Adrenal gland (tissue), 12 donors: Measurements from ENCODE around the gene TMEM101. TPM values are rescaled to one million over a fixed set of nuclear protein-coding genes. Genes with fewer than 3 reads are reported as not detected.
A peak's percentile ranks its signal among the peaks of the same experiment; 100 is the strongest.

Source experiments
- DNase-seq, 7 donors: peaks; one replicate each; pipeline ENCODE4 v3.0.0-alpha.2; 2019 to 2020
- H3K27ac ChIP-seq, 5 donors: fragments of 200-600 bp; sonication (generic) in 4 of 5; 1 replicate in 3 of 5; 2 replicates in 2 of 5; pipeline versions ENCODE4 v1.5.1 to v1.8.0; 2016 to 2020; ENCODE audit warnings: mild to moderate bottlenecking in 1 of 5
- H3K27me3 ChIP-seq: fragments of 200-600 bp; 2 replicates; pipeline ENCODE4 v1.8.0; 2021
- H3K36me3 ChIP-seq, 2 donors: fragments of 200-600 bp; replicated peaks in 1 of 2; 1 replicate in 1 of 2; 2 replicates in 1 of 2; pipeline versions ENCODE4 v1.5.1 to v1.8.0; 2018 to 2022
- H3K4me1 ChIP-seq, 2 donors: fragments of 200-600 bp; replicated peaks in 1 of 2; 1 replicate in 1 of 2; 2 replicates in 1 of 2; pipeline versions ENCODE4 v1.5.1 to v1.8.0; 2018 to 2021
- H3K4me3 ChIP-seq, 4 donors: fragments of 200-600 bp; sonication (generic) in 3 of 4; one replicate each; pipeline ENCODE4 v1.5.1; 2016 to 2018
- H3K9me3 ChIP-seq, 3 donors: fragments of 200-600 bp; sonication (generic) in 1 of 3; replicated peaks in 1 of 3; 1 replicate in 2 of 3; 2 replicates in 1 of 3; pipeline versions ENCODE4 v1.5.1 to v1.8.0; 2016 to 2021
- POLR2A ChIP-seq, 2 donors: fragments of 450-650 bp; IDR thresholded peaks; one replicate each; pipeline ENCODE4 v1.6.1; 2017; ENCODE audit warnings: antibody characterized with exemption in 2 of 2, mild to moderate bottlenecking in 2 of 2, moderate library complexity in 1 of 2
- WGBS, 4 donors: extraction: QIAGEN DNeasy Blood & Tissue Kit in 2 of 4; methylation state at CpG; one replicate each; pipeline versions ENCODE4 v1.1.5 to v1.1.7; 2013 to 2017; 5-methylcytosine and 5-hydroxymethylcytosine counted together
- intact Hi-C, 2 donors: fragments of 100-400 bp; cut with DNase I; formaldehyde crosslinking; loops; one replicate each; pipeline versions ENCODE4 v1.14.1 to v1.15.0; 2022 to 2023
- polyA plus RNA-seq, 3 donors: library from polyadenylated mRNA; stranded (reverse); fragments of 200-250 nt in 2 of 3; fragments of 350-450 nt in 1 of 3; fragmentation: Illumina TruSeq in 1 of 3; extraction: RNeasy Lipid Tissue Mini Kit (QIAGEN cat#74804) in 1 of 3; gene quantifications; one replicate each; pipeline ENCODE4 v1.2.3, GENCODE V29; 2013 to 2014
- total RNA-seq, 9 donors: library from RNA; depleted of rRNA in 4 of 9; stranded (reverse); fragments of >200 nt in 4 of 9; fragments of 120-200 nt in 1 of 9; fragmentation: NEBNext Ultra II Directional in 1 of 9; extraction: Animal tissue kit (Norgen Biotek cat#: 25700) in 1 of 9; gene quantifications; one replicate each; pipeline versions ENCODE4 v1.1.0 to v1.2.4, GENCODE V29; 2013 to 2023
- TF ChIP-seq, protein P1 (sequence below), 6 experiments: fragments of 450-650 bp in 4 of 6; fragments of 200-600 bp in 2 of 6; sonication (generic) in 1 of 6; IDR thresholded peaks; 1 replicate in 5 of 6; 2 replicates in 1 of 6; pipeline versions ENCODE4 v1.5.1 to v1.8.0; 2016 to 2021; ENCODE audit warnings: antibody characterized with exemption in 6 of 6, mild to moderate bottlenecking in 2 of 6, moderate library complexity in 1 of 6
- donor health status: healthy with polysubstance abuse.
- donor health status: Bipolar disorder and iron deficiency.
- donor health status: DM: yes; HTN: yes; CAD: no.
- donor health status: DM: no; HTN: no; CAD: no.
- donor health status: DM: no; HTN: no; CAD: no.
- donor health status: DM: yes; HTN: yes; CAD: no.

Gene TMEM101
- total and polyA plus RNA-seq, 12 donors, result 12.4 to 52.5 (median 31.6) TPM

DNA sequence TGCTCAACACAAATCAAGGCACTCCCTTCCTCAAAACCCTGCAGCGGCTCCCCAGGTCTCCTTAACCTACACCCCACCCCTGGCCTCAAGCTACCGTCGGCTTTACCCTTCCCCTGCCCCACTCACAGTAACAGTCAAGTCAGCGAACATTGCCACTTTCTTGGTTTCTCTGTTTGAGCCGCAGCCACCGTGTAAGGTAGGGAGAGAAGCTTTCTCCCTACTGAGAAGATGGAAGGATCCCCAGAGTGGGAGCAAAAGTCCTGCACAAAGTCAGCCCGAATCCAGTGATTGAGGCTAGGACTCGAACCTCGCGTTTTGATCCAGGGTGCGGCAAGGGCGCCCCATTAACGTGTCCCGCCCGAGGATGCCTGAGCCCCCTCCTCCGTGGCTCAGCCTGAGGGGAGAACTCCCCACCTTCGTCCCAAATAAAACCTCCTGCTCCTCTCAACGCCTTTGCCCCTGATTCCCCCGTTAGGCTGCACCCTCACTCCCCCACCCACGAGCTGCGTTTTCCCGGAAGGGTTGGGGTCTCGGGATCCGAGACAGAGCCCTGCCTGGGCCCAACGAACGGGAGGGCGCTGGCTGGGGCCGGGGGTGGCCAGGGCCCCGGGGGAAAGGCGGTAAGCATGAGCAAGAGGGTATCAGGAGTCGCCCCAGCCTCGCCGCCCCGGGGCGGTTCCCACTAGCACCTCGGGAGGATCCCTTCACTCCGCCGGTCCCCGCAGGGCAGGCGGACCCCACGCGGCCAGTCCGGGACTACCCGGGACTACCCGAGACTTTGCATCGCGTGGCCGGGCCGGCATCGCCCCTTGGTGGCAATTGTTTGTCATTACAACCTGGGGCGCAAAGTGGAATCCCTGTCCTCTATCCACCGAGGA is 20.3 kb downstream of the TMEM101 start:
- 11 to 21% (median 14%) methylated on average over 22 to 52 of the region's 52 CpGs for WGBS, 4 donors

GRCh38 chr17:43992641-43993040 is 22.1 kb downstream of the TMEM101 start:
- H3K36me3 ChIP-seq, result no peaks in the 10 kb centered on the region
- peaks cover 0 to 6% of the 10 kb centered on the region in 2 donors for H3K4me1 ChIP-seq
- no peak for DNase-seq
- H3K27me3 ChIP-seq, result no peaks in the 10 kb centered on the region
- no peak overlapping the region for H3K27ac ChIP-seq
- TF ChIP-seq, protein P1, sequence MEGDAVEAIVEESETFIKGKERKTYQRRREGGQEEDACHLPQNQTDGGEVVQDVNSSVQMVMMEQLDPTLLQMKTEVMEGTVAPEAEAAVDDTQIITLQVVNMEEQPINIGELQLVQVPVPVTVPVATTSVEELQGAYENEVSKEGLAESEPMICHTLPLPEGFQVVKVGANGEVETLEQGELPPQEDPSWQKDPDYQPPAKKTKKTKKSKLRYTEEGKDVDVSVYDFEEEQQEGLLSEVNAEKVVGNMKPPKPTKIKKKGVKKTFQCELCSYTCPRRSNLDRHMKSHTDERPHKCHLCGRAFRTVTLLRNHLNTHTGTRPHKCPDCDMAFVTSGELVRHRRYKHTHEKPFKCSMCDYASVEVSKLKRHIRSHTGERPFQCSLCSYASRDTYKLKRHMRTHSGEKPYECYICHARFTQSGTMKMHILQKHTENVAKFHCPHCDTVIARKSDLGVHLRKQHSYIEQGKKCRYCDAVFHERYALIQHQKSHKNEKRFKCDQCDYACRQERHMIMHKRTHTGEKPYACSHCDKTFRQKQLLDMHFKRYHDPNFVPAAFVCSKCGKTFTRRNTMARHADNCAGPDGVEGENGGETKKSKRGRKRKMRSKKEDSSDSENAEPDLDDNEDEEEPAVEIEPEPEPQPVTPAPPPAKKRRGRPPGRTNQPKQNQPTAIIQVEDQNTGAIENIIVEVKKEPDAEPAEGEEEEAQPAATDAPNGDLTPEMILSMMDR (IDR thresholded peaks at IDR 0.05), result no peak
- no peak for TF ChIP-seq POLR2A (IDR thresholded peaks at IDR 0.05)
- H3K4me3 ChIP-seq, result no peak overlapping the region
- 92 to 95% (median 93%) methylated on average over 14 of the region's 14 CpGs for WGBS, 4 donors
- H3K9me3 ChIP-seq, result no peaks in the 10 kb centered on the region
- intact Hi-C loops, result loop anchor here in 1 of 2 donors (10.0 kb wide), 1 partner anchor 118 kb away; no protein-coding TSS in a partner anchor

More for the DNA sequence above, 20.3 kb downstream of the TMEM101 start:
- Histone ChIP-seq H3K4me1 (peaks cover 0 to 6% of the 10 kb centered on the region in 2 donors), H3K27me3 (no peaks in the 10 kb centered on the region), H3K36me3 (no peaks in the 10 kb centered on the region), H3K27ac (no peak overlapping the region), H3K9me3 (no peaks in the 10 kb centered on the region), H3K4me3 (peak overlapping the region in 1 of 4 donors; percentile 44)
- TF ChIP-seq POLR2A (IDR thresholded peaks at IDR 0.05), result no peak
- TF ChIP-seq, protein P1 (IDR thresholded peaks at IDR 0.05), result peak; percentile 79 to 94 (median 90)
- intact Hi-C loops, result loop anchor here (2.0 to 10.0 kb wide), 3 partner anchors 50 to 120 kb away; partner anchors contain the start of gene PPY (in 1 of the 2)
- DNase-seq, result peak; percentile 53 to 79 (median 72)

DNA sequence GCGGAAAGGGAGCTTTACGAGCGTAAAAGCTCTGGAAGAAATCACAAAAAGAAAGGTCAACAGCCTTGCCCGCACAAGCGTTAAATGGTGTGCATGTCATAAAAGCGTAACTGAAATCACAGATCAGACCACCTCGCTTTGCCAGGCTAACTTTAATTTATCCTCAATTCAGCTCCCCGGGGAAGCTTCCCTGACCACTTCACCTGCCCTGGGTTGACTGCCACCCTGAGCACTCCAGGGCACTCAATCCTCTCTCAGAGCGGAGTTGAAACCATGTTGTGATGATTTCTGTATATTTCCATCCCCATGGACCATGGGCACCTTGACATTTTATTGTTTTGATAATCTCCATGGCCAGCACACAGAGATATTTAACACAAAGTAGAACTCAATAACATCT is 26.5 kb downstream of the TMEM101 start:
- WGBS, 4 donors, result 51 to 73% (median 64%) methylated on average over 9 of the region's 9 CpGs
- Histone ChIP-seq H3K27me3 (peaks cover 9% of the 10 kb centered on the region), H3K36me3 (no peaks in the 10 kb centered on the region), H3K9me3 (no peaks in the 10 kb centered on the region), H3K4me1 (peaks cover 0 to 8% of the 10 kb centered on the region in 2 donors), H3K4me3 (no peak overlapping the region), H3K27ac (peak overlapping the region in 1 of 5 donors; percentile 62)
- intact Hi-C loops, result no loop called here
- TF ChIP-seq POLR2A (IDR thresholded peaks at IDR 0.05), result no peak
- TF ChIP-seq, protein P1 (IDR thresholded peaks at IDR 0.05), result no peak
- no peak for DNase-seq

GRCh38 chr17:43987131-43988021 is 27.4 kb downstream of the TMEM101 start:
- H3K36me3 ChIP-seq, result no peaks in the 10 kb centered on the region
- H3K27me3 ChIP-seq, result peaks cover 14% of the 10 kb centered on the region
- DNase-seq, result no peak
- intact Hi-C loops, result no loop called here
- H3K4me1 ChIP-seq, result peaks cover 0 to 8% of the 10 kb centered on the region in 2 donors
- no peaks in the 10 kb centered on the region for H3K9me3 ChIP-seq
- no peak overlapping the region for H3K4me3 ChIP-seq
- WGBS, 4 donors, result 68 to 79% (median 71%) methylated on average over 10 to 12 of the region's 12 CpGs
- H3K27ac ChIP-seq, result peak overlapping the region in 1 of 5 donors; percentile 46
- no peak for TF ChIP-seq POLR2A (IDR thresholded peaks at IDR 0.05)
- TF ChIP-seq, protein P1 (IDR thresholded peaks at IDR 0.05), result no peak
